ENCODE results near the gene GPR107. TPM values are rescaled to one million over a fixed set of nuclear protein-coding genes. Genes with fewer than 3 reads are reported as not detected.

The GPR107 gene
- total RNA-seq, 1 experiment from 2014 or later, result 33.2 TPM

DNA sequence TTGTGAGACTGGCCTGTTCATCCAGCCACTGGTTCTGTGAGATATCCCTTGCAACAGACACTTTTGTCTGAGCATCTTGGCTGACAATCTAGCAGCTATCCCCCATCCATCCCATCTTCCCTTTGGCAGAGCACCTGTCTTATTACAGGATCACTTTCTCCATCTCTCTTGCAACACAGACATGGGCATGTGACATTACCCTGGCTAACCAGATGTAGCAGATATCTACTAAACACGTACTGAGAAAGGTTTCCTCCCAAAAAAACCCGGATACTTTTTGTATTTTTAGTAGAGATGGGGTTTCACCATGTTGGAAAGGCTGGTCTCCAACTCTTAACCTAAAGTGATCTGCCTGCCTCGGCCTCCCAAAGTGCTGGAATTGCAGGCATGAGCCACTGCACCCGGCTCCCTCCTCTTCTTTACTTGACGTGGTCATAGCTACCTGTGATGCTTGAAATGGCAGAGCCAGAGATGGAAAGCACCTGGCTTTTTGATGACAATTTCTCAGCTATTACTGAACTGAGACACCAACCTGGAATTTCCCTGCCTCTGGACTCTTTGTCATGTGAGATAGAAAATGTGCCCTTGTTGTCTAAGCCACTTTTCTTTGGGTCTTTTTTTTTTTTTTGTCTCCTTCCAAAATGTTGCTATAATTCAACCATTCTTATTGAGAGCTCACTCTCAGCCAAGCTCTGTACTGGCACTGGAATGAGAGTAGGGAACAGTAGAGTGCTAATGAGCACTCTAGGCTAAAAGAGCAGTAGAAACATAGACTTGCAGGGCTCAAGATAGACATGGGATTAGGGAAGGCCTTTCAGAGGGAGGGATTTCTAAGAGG, 43.3 kb upstream of the GPR107 start (continued):
- TF ChIP-seq, protein P1, sequence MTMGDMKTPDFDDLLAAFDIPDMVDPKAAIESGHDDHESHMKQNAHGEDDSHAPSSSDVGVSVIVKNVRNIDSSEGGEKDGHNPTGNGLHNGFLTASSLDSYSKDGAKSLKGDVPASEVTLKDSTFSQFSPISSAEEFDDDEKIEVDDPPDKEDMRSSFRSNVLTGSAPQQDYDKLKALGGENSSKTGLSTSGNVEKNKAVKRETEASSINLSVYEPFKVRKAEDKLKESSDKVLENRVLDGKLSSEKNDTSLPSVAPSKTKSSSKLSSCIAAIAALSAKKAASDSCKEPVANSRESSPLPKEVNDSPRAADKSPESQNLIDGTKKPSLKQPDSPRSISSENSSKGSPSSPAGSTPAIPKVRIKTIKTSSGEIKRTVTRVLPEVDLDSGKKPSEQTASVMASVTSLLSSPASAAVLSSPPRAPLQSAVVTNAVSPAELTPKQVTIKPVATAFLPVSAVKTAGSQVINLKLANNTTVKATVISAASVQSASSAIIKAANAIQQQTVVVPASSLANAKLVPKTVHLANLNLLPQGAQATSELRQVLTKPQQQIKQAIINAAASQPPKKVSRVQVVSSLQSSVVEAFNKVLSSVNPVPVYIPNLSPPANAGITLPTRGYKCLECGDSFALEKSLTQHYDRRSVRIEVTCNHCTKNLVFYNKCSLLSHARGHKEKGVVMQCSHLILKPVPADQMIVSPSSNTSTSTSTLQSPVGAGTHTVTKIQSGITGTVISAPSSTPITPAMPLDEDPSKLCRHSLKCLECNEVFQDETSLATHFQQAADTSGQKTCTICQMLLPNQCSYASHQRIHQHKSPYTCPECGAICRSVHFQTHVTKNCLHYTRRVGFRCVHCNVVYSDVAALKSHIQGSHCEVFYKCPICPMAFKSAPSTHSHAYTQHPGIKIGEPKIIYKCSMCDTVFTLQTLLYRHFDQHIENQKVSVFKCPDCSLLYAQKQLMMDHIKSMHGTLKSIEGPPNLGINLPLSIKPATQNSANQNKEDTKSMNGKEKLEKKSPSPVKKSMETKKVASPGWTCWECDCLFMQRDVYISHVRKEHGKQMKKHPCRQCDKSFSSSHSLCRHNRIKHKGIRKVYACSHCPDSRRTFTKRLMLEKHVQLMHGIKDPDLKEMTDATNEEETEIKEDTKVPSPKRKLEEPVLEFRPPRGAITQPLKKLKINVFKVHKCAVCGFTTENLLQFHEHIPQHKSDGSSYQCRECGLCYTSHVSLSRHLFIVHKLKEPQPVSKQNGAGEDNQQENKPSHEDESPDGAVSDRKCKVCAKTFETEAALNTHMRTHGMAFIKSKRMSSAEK (CRISPR knock-in tag; IDR thresholded peaks at IDR 0.05; ENCODE audit: borderline replicate concordance), result no peak
- no peak for TF ChIP-seq SMAD3 (CRISPR knock-in tag; IDR thresholded peaks at IDR 0.05; ENCODE audit: borderline replicate concordance)

DNA sequence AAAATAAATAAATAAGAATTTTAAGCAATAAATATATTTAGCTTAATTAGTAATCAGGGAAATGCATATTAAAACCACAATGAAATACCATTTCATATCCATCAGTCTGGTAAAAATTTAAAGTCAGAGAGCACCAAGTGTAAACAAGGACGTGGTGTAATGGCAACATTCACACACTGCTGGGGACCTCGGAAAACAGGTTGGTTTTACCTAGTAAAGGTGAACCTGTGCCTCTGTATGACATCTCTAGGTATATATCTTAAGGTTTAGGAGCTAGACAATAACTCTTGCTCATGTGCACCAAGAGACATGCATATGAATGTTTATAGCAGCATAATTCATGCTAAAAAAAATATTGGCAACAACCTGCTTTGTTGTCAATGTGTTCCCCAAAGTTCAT, 40.4 kb upstream of the GPR107 start:
- Mint-ChIP-seq H3K27ac (no peak overlapping the region), H3K36me3 (peaks cover 9% of the 10 kb centered on the region), H3K4me1 (no peaks in the 10 kb centered on the region; the same call in 1 of the 2 replicates), H3K4me3 (no peak overlapping the region), H3K27me3 (ENCODE audit: low read depth) (no peaks in the 10 kb centered on the region), H3K9me3 (peaks cover 10% of the 10 kb centered on the region)
- no peak for DNase-seq (ENCODE audit: low spot score)
- POLR2A ChIA-PET, result no interaction called here
- no peak for ATAC-seq
- CTCF ChIA-PET, result no interaction called here
- TF ChIP-seq ZNF281 (CRISPR knock-in tag; IDR thresholded peaks at IDR 0.05) (no peak), GABPB1 (CRISPR knock-in tag; IDR thresholded peaks at IDR 0.05) (no peak), NR1H2 (CRISPR knock-in tag; IDR thresholded peaks at IDR 0.05) (no peak), EMX1 (CRISPR knock-in tag; IDR thresholded peaks at IDR 0.05) (no peak), MAX (CRISPR knock-in tag; IDR thresholded peaks at IDR 0.05) (no peak), TEAD1 (CRISPR knock-in tag; IDR thresholded peaks at IDR 0.05) (no peak), ATF3 (CRISPR knock-in tag; conservative IDR thresholded peaks at IDR 0.05) (no peak), TP53 (CRISPR knock-in tag; IDR thresholded peaks at IDR 0.05) (no peak), TEAD4 (CRISPR knock-in tag; IDR thresholded peaks at IDR 0.05) (no peak), NFATC4 (CRISPR knock-in tag; IDR thresholded peaks at IDR 0.05) (no peak), GTF2I (CRISPR knock-in tag; conservative IDR thresholded peaks at IDR 0.05) (no peak), ZNF423 (CRISPR knock-in tag; IDR thresholded peaks at IDR 0.05) (no peak), SMAD3 (CRISPR knock-in tag; IDR thresholded peaks at IDR 0.05; ENCODE audit: borderline replicate concordance) (no peak), FOXJ3 (CRISPR knock-in tag; IDR thresholded peaks at IDR 0.05; ENCODE audit: borderline replicate concordance) (no peak), FOXP1 (CRISPR knock-in tag; IDR thresholded peaks at IDR 0.05; ENCODE audit: borderline replicate concordance) (no peak)
- TF ChIP-seq, protein P2, sequence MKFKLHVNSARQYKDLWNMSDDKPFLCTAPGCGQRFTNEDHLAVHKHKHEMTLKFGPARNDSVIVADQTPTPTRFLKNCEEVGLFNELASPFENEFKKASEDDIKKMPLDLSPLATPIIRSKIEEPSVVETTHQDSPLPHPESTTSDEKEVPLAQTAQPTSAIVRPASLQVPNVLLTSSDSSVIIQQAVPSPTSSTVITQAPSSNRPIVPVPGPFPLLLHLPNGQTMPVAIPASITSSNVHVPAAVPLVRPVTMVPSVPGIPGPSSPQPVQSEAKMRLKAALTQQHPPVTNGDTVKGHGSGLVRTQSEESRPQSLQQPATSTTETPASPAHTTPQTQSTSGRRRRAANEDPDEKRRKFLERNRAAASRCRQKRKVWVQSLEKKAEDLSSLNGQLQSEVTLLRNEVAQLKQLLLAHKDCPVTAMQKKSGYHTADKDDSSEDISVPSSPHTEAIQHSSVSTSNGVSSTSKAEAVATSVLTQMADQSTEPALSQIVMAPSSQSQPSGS (CRISPR knock-in tag; IDR thresholded peaks at IDR 0.05; ENCODE audit: borderline replicate concordance, low read depth), result no peak
- TF ChIP-seq, protein P3, sequence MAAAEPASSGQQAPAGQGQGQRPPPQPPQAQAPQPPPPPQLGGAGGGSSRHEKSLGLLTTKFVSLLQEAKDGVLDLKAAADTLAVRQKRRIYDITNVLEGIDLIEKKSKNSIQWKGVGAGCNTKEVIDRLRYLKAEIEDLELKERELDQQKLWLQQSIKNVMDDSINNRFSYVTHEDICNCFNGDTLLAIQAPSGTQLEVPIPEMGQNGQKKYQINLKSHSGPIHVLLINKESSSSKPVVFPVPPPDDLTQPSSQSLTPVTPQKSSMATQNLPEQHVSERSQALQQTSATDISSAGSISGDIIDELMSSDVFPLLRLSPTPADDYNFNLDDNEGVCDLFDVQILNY (CRISPR knock-in tag; IDR thresholded peaks at IDR 0.05), result no peak
- TF ChIP-seq, protein P4, sequence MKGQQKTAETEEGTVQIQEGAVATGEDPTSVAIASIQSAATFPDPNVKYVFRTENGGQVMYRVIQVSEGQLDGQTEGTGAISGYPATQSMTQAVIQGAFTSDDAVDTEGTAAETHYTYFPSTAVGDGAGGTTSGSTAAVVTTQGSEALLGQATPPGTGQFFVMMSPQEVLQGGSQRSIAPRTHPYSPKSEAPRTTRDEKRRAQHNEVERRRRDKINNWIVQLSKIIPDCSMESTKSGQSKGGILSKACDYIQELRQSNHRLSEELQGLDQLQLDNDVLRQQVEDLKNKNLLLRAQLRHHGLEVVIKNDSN (CRISPR knock-in tag; IDR thresholded peaks at IDR 0.05), result no peak
- TF ChIP-seq, protein P5, sequence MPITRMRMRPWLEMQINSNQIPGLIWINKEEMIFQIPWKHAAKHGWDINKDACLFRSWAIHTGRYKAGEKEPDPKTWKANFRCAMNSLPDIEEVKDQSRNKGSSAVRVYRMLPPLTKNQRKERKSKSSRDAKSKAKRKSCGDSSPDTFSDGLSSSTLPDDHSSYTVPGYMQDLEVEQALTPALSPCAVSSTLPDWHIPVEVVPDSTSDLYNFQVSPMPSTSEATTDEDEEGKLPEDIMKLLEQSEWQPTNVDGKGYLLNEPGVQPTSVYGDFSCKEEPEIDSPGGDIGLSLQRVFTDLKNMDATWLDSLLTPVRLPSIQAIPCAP (CRISPR knock-in tag; IDR thresholded peaks at IDR 0.05), result no peak

Data from WTC11 (cell line).